H9 (cell line): ENCODE results near the gene CDYL. TPM values are rescaled to one million over a fixed set of nuclear protein-coding genes. Genes with fewer than 3 reads are reported as not detected.

Experiments
- DNase-seq: peaks from one replicate; pipeline ENCODE4 v3.0.0-alpha.2; 2017
- H2AFZ ChIP-seq: one replicate; pipeline ENCODE4 v1.6.1; 2013; ENCODE audit warnings: mild to moderate bottlenecking, low read length, control low read depth, moderate library complexity
- H2AK5ac ChIP-seq: 2 replicates; pipeline ENCODE4 v1.6.1; 2013; ENCODE audit warnings: low read length, control low read depth, mixed read lengths; ENCODE audit not compliant: insufficient read length
- H2BK120ac ChIP-seq: one replicate; pipeline ENCODE4 v1.6.1; 2013; ENCODE audit warnings: low read depth, mild to moderate bottlenecking, low read length, control low read depth, inconsistent platforms; ENCODE audit not compliant: poor library complexity, severe bottlenecking
- H2BK12ac ChIP-seq: 2 replicates; pipeline ENCODE4 v1.6.1; 2013; ENCODE audit warnings: low read length, control low read depth, mixed read lengths, low read depth; ENCODE audit not compliant: insufficient read length
- H2BK15ac ChIP-seq: 2 replicates; pipeline ENCODE4 v1.6.1; 2013; ENCODE audit warnings: low read depth, low read length, control low read depth
- H2BK20ac ChIP-seq: one replicate; pipeline ENCODE4 v1.6.1; 2013; ENCODE audit warnings: low read depth, mild to moderate bottlenecking, low read length, control low read depth, inconsistent platforms; ENCODE audit not compliant: poor library complexity, severe bottlenecking
- H2BK5ac ChIP-seq: 2 replicates; pipeline ENCODE4 v1.6.1; 2013; ENCODE audit warnings: low read length, control low read depth, mixed read lengths; ENCODE audit not compliant: insufficient read length
- H3K14ac ChIP-seq: 2 replicates; pipeline ENCODE4 v1.6.1; 2013; ENCODE audit warnings: low read length, control low read depth; ENCODE audit not compliant: insufficient read depth
- H3K18ac ChIP-seq: 2 replicates; pipeline ENCODE4 v1.6.1; 2013; ENCODE audit warnings: low read depth, mild to moderate bottlenecking, mixed read lengths, low read length, control low read depth; ENCODE audit not compliant: insufficient read length
- H3K23ac ChIP-seq: 2 replicates; pipeline ENCODE4 v1.6.1; 2013; ENCODE audit warnings: low read length, control low read depth, mixed read lengths, low read depth; ENCODE audit not compliant: insufficient read length
- H3K23me2 ChIP-seq: 2 replicates; pipeline ENCODE4 v1.6.1; 2013; ENCODE audit warnings: low read depth, mild to moderate bottlenecking, mixed read lengths, low read length, control low read depth; ENCODE audit not compliant: insufficient read length, poor library complexity, severe bottlenecking
- H3K27ac ChIP-seq: 2 replicates; pipeline ENCODE4 v1.5.1; 2013; ENCODE audit warnings: low read length, control low read depth, mixed read lengths, low read depth; ENCODE audit not compliant: insufficient read length
- H3K27me3 ChIP-seq: 2 replicates; pipeline ENCODE4 v1.6.1; 2013; ENCODE audit warnings: low read length, control low read depth, inconsistent platforms; ENCODE audit not compliant: insufficient read depth
- H3K4ac ChIP-seq: 2 replicates; pipeline ENCODE4 v1.6.1; 2013; ENCODE audit warnings: low read depth, mild to moderate bottlenecking, control low read depth, inconsistent platforms, low read length, moderate library complexity
- H3K4me1 ChIP-seq: 2 replicates; pipeline ENCODE4 v1.6.1; 2013; ENCODE audit warnings: low read length, control low read depth, inconsistent platforms; ENCODE audit not compliant: insufficient read depth
- H3K4me2 ChIP-seq: 2 replicates; pipeline ENCODE4 v1.6.1; 2013; ENCODE audit warnings: low read length, control low read depth, mixed read lengths; ENCODE audit not compliant: insufficient read length, insufficient read depth
- H3K56ac ChIP-seq: 2 replicates; pipeline ENCODE4 v1.6.1; 2013; ENCODE audit warnings: low read depth, mild to moderate bottlenecking, mixed read lengths, low read length, control low read depth; ENCODE audit not compliant: insufficient read length
- H3K79me1 ChIP-seq: 2 replicates; pipeline ENCODE4 v1.6.1; 2013; ENCODE audit warnings: low read depth, mild to moderate bottlenecking, moderate library complexity, low read length, control low read depth, inconsistent platforms; ENCODE audit not compliant: insufficient read depth, poor library complexity, severe bottlenecking
- H3K79me2 ChIP-seq: 2 replicates; pipeline ENCODE4 v1.6.1; 2013; ENCODE audit warnings: low read length, control low read depth, inconsistent platforms; ENCODE audit not compliant: insufficient read depth
- H3K9ac ChIP-seq: 2 replicates; pipeline ENCODE4 v1.6.1; 2013; ENCODE audit warnings: low read length, control low read depth, mixed read lengths; ENCODE audit not compliant: insufficient read length; ENCODE audit errors: extremely low read depth
- H3K9me3 ChIP-seq: one replicate; pipeline ENCODE4 v1.6.1; 2013; ENCODE audit warnings: low read depth, low read length, inconsistent platforms; ENCODE audit not compliant: control insufficient read depth
- H3T11ph ChIP-seq: one replicate; pipeline ENCODE4 v1.6.1; 2013; ENCODE audit warnings: mild to moderate bottlenecking, low read length, control low read depth, inconsistent platforms
- H4K20me1 ChIP-seq: one replicate; pipeline ENCODE4 v1.6.1; 2013; ENCODE audit not compliant: control insufficient read depth, insufficient read length, insufficient read depth
- H4K5ac ChIP-seq: 2 replicates; pipeline ENCODE4 v1.6.1; 2013; ENCODE audit warnings: low read depth, mild to moderate bottlenecking, mixed read lengths, low read length, control low read depth; ENCODE audit not compliant: insufficient read length
- H4K8ac ChIP-seq: replicated peaks from 2 replicates; pipeline ENCODE4 v1.6.1; 2013; ENCODE audit warnings: low read length, control low read depth, mixed read lengths, low read depth; ENCODE audit not compliant: insufficient read length
- H4K91ac ChIP-seq: 2 replicates; pipeline ENCODE4 v1.6.1; 2013; ENCODE audit warnings: low read depth, mild to moderate bottlenecking, moderate library complexity, mixed read lengths, low read length, control low read depth; ENCODE audit not compliant: insufficient read length
- H3K27ac Mint-ChIP-seq, 3 experiments: 2 replicates in 2 of 3; 3 replicates in 1 of 3; pipeline ENCODE4 v1.8.0; 2020 to 2021; ENCODE audit warnings: mixed read lengths in 3 of 3, mild to moderate bottlenecking in 1 of 3, moderate library complexity in 1 of 3
- H3K27me3 Mint-ChIP-seq: 2 replicates; pipeline ENCODE4 v1.8.0; 2021; ENCODE audit warnings: low read depth, mild to moderate bottlenecking, moderate library complexity, mixed read lengths
- H3K36me3 Mint-ChIP-seq, 3 experiments: 2 replicates in 2 of 3; 3 replicates in 1 of 3; pipeline ENCODE4 v1.8.0; 2020 to 2021; ENCODE audit warnings: low read depth in 3 of 3, mixed read lengths in 3 of 3; ENCODE audit not compliant: insufficient read depth in 1 of 3
- H3K4me1 Mint-ChIP-seq, 2 experiments: 2 replicates each; pipeline ENCODE4 v1.8.0; 2020; ENCODE audit warnings: mixed read lengths in 2 of 2
- H3K4me3 Mint-ChIP-seq, 2 experiments: 2 replicates in 1 of 2; 3 replicates in 1 of 2; pipeline ENCODE4 v1.8.0; 2020 to 2021; ENCODE audit warnings: mild to moderate bottlenecking in 2 of 2, mixed read lengths in 2 of 2, moderate library complexity in 1 of 2
- H3K9me3 Mint-ChIP-seq, 2 experiments: 2 replicates in 1 of 2; 3 replicates in 1 of 2; pipeline ENCODE4 v1.8.0; 2020; ENCODE audit warnings: mild to moderate bottlenecking in 2 of 2, mixed read lengths in 2 of 2, moderate library complexity in 1 of 2
- CTCF ChIP-seq: fragments of 200-600 bp; sonication (generic); conservative IDR thresholded peaks from 3 replicates; pipeline ENCODE4 v1.8.0; 2021; ENCODE audit warnings: antibody characterized with exemption, mild to moderate bottlenecking
- WGBS: extraction: QIAGEN DNeasy Blood & Tissue Kit; methylation state at CpG from one replicate; pipeline ENCODE4 v1.1.7; 2013; ENCODE audit warnings: missing lambda C conversion rate, low lambda C conversion rate, mixed read lengths; ENCODE audit not compliant: insufficient read length; ENCODE audit errors: extremely low coverage; 5-methylcytosine and 5-hydroxymethylcytosine counted together
- total RNA-seq: library from RNA; stranded (reverse); gene quantifications from 2 replicates; pipeline ENCODE4 v1.2.1, GENCODE V29; 2021

Gene CDYL
- total RNA-seq, 1 experiment from 2014 or later: 95.0 TPM

DNA sequence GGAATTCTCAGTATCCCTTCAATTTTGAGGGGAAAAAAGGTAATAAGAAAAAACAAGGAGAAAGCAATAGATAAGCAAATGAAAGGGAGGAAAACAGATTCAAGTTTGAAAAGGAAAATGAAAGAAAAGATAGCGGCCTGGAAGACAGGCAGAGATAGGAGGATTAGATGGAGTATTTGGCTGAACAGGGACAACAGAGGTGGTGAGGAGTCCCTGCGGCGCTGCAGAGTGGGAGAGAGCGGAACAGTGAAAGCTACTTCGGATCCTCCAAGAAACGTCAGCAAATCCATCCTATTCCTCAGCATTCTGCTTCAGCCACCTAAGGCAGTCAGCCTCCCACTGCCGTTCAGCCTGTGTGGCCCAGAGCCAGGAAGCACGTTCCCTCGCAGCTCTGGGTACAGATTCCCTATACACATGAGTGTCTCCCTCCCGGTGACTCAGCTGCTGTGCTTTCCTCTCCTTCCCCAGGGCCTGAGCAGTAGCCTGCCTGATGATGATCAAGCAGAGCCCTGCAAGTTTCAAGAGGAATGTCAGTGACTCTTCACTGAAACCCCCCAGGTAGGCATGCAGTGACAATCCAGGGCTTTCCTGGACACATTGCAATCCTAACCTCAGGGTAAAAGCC, 43.4 kb upstream of the CDYL start:
- Mint-ChIP-seq H3K9me3 (no peaks in the 10 kb centered on the region), H3K4me1 (peaks cover 20 to 32% of the 10 kb centered on the region in 2 experiments), H3K27ac (peak overlapping the region in 1 of 3 experiments; percentile 68; a peak in 1 of 7 replicates), H3K4me3 (no peak overlapping the region; a peak in 1 of 5 replicates), H3K27me3 (peaks cover 14% of the 10 kb centered on the region), H3K36me3 (no peaks in the 10 kb centered on the region)
- Histone ChIP-seq H3K23ac (no peak overlapping the region), H2BK15ac (no peak overlapping the region), H3K56ac (no peak overlapping the region), H4K5ac (no peak overlapping the region), H2BK5ac (no peak overlapping the region), H3K4me2 (no peak overlapping the region), H3K4me1 (peaks cover 2% of the 10 kb centered on the region; the same call in 1 of the 2 replicates), H2BK12ac (no peak overlapping the region), H2BK120ac (no peak overlapping the region), H2BK20ac (no peak overlapping the region), H3K79me2 (no peaks in the 10 kb centered on the region), H3K14ac (no peak overlapping the region), H3K18ac (no peak overlapping the region), H3K23me2 (no peaks in the 10 kb centered on the region), H3K79me1 (no peaks in the 10 kb centered on the region), H3K9me3 (no peaks in the 10 kb centered on the region), H3K27ac (no peak overlapping the region), H3K9ac (no peak overlapping the region), H4K91ac (no peak overlapping the region), H3K4ac (no peak overlapping the region), H2AK5ac (no peak overlapping the region), H3T11ph (no peak overlapping the region), H2AFZ (no peak overlapping the region), H3K27me3 (no peaks in the 10 kb centered on the region), H4K20me1 (no peaks in the 10 kb centered on the region), H4K8ac (no peak overlapping the region)
- peak; percentile 66 for DNase-seq
- TF ChIP-seq CTCF: no peak
- WGBS: no CpG with 5 or more reads among the region's 10 CpGs
